DOHH2 (cell line): ENCODE results near the gene LRTM1.

Experiments
- H3F3A ChIP-seq: fragments of 200-600 bp; sonication (generic), shearing (Covaris generic); 2 replicates; pipeline ENCODE4 v1.6.0; 2016; ENCODE audit warnings: antibody characterized with exemption, mild to moderate bottlenecking; ENCODE audit not compliant: control insufficient read depth, insufficient read depth
- H3K27ac ChIP-seq: fragments of 200-600 bp; sonication (generic); 2 replicates; pipeline ENCODE4 v1.5.1; 2014; ENCODE audit warnings: low read depth, mild to moderate bottlenecking, low read length, moderate library complexity
- H3K27me3 ChIP-seq: fragments of 200-600 bp; sonication (generic); 2 replicates; pipeline ENCODE4 v1.6.1; 2014; ENCODE audit warnings: mild to moderate bottlenecking, low read length, mixed read lengths; ENCODE audit not compliant: control insufficient read depth
- H3K36me3 ChIP-seq: fragments of 200-600 bp; sonication (generic); 2 replicates; pipeline ENCODE4 v1.6.1; 2014; ENCODE audit warnings: mild to moderate bottlenecking, low read length, moderate library complexity, mixed read lengths; ENCODE audit not compliant: control insufficient read depth
- H3K4me1 ChIP-seq: fragments of 200-600 bp; sonication (generic); 2 replicates; pipeline ENCODE4 v1.6.1; 2014; ENCODE audit warnings: mild to moderate bottlenecking, low read length, mixed read lengths; ENCODE audit not compliant: control insufficient read depth
- H3K4me2 ChIP-seq: fragments of 200-600 bp; sonication (generic); 2 replicates; pipeline ENCODE4 v1.6.0; 2014; ENCODE audit warnings: mild to moderate bottlenecking, low read length, moderate library complexity
- H3K4me3 ChIP-seq: fragments of 200-600 bp; sonication (generic); 2 replicates; pipeline ENCODE4 v1.5.1; 2014; ENCODE audit warnings: mild to moderate bottlenecking, low read length, mixed read lengths
- H3K79me2 ChIP-seq: fragments of 200-600 bp; sonication (generic); 2 replicates; pipeline ENCODE4 v1.6.1; 2014; ENCODE audit warnings: mild to moderate bottlenecking, low read length, mixed read lengths; ENCODE audit not compliant: control insufficient read depth
- H3K9me2 ChIP-seq: fragments of 200-600 bp; sonication (generic); replicated peaks from 2 replicates; pipeline ENCODE4 v1.6.1; 2014; ENCODE audit warnings: mild to moderate bottlenecking, low read length, mixed read lengths; ENCODE audit not compliant: control insufficient read depth
- H3K9me3 ChIP-seq: fragments of 200-600 bp; sonication (generic); 2 replicates; pipeline ENCODE4 v1.6.1; 2014; ENCODE audit warnings: antibody characterized with exemption, low read length, mixed read lengths; ENCODE audit not compliant: control insufficient read depth, insufficient read depth
- H4K20me1 ChIP-seq: fragments of 200-600 bp; sonication (generic); 2 replicates; pipeline ENCODE4 v1.6.0; 2014; ENCODE audit warnings: low read depth, mild to moderate bottlenecking, antibody characterized with exemption, low read length, moderate library complexity; ENCODE audit not compliant: control insufficient read depth, insufficient read depth
- EZH2phosphoT487 ChIP-seq: fragments of 200-600 bp; sonication (generic); IDR thresholded peaks from 2 replicates; pipeline ENCODE4 v1.6.1; 2017; ENCODE audit warnings: borderline replicate concordance, mild to moderate bottlenecking, antibody characterized with exemption, low read length, moderate library complexity, mixed read lengths
- TF ChIP-seq, protein P1 (sequence below): fragments of 200-600 bp; sonication (generic); IDR thresholded peaks from one replicate; pipeline ENCODE4 v1.5.1; 2014; ENCODE audit warnings: antibody characterized with exemption, mild to moderate bottlenecking, low read depth, low read length; ENCODE audit not compliant: poor library complexity, severe bottlenecking

The LRTM1 gene

GRCh38 chr3:54916732-54917131 lies 11.1 kb downstream of the LRTM1 start:
- H3K27ac ChIP-seq = no peak overlapping the region
- no peaks in the 10 kb centered on the region for H3K36me3 ChIP-seq
- H3K9me2 ChIP-seq = no peaks in the 10 kb centered on the region
- H3K27me3 ChIP-seq = no peaks in the 10 kb centered on the region
- no peaks in the 10 kb centered on the region for H3K4me1 ChIP-seq
- H3K4me3 ChIP-seq = no peak overlapping the region
- no peaks in the 10 kb centered on the region for H3F3A ChIP-seq
- no peak for TF ChIP-seq EZH2phosphoT487
- TF ChIP-seq, protein P1, sequence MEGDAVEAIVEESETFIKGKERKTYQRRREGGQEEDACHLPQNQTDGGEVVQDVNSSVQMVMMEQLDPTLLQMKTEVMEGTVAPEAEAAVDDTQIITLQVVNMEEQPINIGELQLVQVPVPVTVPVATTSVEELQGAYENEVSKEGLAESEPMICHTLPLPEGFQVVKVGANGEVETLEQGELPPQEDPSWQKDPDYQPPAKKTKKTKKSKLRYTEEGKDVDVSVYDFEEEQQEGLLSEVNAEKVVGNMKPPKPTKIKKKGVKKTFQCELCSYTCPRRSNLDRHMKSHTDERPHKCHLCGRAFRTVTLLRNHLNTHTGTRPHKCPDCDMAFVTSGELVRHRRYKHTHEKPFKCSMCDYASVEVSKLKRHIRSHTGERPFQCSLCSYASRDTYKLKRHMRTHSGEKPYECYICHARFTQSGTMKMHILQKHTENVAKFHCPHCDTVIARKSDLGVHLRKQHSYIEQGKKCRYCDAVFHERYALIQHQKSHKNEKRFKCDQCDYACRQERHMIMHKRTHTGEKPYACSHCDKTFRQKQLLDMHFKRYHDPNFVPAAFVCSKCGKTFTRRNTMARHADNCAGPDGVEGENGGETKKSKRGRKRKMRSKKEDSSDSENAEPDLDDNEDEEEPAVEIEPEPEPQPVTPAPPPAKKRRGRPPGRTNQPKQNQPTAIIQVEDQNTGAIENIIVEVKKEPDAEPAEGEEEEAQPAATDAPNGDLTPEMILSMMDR = no peak
- no peak overlapping the region for H3K4me2 ChIP-seq
- H3K79me2 ChIP-seq = no peaks in the 10 kb centered on the region
- H4K20me1 ChIP-seq = no peaks in the 10 kb centered on the region
- H3K9me3 ChIP-seq = no peaks in the 10 kb centered on the region; the same call in 1 of the 2 replicates

- Histone ChIP-seq H3K79me2 (no peaks in the 10 kb centered on the region), H3K9me3 (no peaks in the 10 kb centered on the region; the same call in 1 of the 2 replicates), H3K27me3 (no peaks in the 10 kb centered on the region), H3K36me3 (no peaks in the 10 kb centered on the region), H3K9me2 (no peaks in the 10 kb centered on the region), H3K4me2 (no peak overlapping the region), H3K4me3 (no peak overlapping the region), H3K27ac (no peak overlapping the region), H4K20me1 (no peaks in the 10 kb centered on the region), H3K4me1 (no peaks in the 10 kb centered on the region), H3F3A (no peaks in the 10 kb centered on the region)
- TF ChIP-seq EZH2phosphoT487 = no peak
- TF ChIP-seq, protein P1 = no peak
Measured at GRCh38 chr3:54915976-54916375, 11.9 kb downstream of the LRTM1 start.

DNA sequence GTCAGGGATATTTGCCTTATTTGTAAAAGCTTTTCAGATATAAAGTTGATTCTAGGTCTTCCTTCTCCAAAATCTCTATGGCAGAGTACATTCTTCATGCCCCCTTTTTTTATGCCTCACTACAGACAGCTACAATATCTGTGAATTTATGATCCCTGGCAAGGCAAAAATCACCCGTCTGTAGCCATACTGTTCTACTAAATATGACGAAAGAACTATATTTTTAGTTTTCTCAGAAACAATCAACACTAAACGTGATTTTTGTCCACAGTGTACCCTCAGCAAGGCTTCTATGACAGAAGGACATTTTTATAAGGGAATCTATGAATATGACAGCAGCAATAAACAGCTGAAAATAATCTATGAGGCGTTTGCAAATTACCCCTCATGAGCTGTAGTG lies 12.7 kb downstream of the LRTM1 start:
- Histone ChIP-seq H3K27me3 (no peaks in the 10 kb centered on the region), H4K20me1 (no peaks in the 10 kb centered on the region), H3F3A (no peaks in the 10 kb centered on the region), H3K4me1 (no peaks in the 10 kb centered on the region), H3K4me3 (no peak overlapping the region), H3K9me3 (no peaks in the 10 kb centered on the region; the same call in 1 of the 2 replicates), H3K9me2 (no peaks in the 10 kb centered on the region), H3K27ac (no peak overlapping the region), H3K36me3 (no peaks in the 10 kb centered on the region), H3K4me2 (no peak overlapping the region), H3K79me2 (no peaks in the 10 kb centered on the region)
- TF ChIP-seq, protein P1 = no peak
- no peak for TF ChIP-seq EZH2phosphoT487
